SK-N-SH treated with all-trans-retinoic acid at 6 μM for 48 hours (cell line): Measurements from ENCODE around the gene AP3D1.

ENCODE experiments used
- BACH2 ChIP-seq: fragments of 250-450 bp; sonication (Bioruptor Pico); IDR thresholded peaks from 2 replicates; pipeline ENCODE4 v1.9.0; 2021; ENCODE audit warnings: mild to moderate bottlenecking, borderline replicate concordance
- ESRRG ChIP-seq: fragments of 250-450 bp; sonication (Bioruptor Pico); IDR thresholded peaks from 2 replicates; pipeline ENCODE4 v1.6.1; 2021; ENCODE audit warnings: mild to moderate bottlenecking
- ISL1 ChIP-seq: fragments of 250-450 bp; sonication (Bioruptor Pico); IDR thresholded peaks from 2 replicates; pipeline ENCODE4 v2.1.2; 2022; ENCODE audit warnings: mild to moderate bottlenecking, moderate library complexity
- PPARA ChIP-seq: fragments of 250-450 bp; sonication (Bioruptor Pico); IDR thresholded peaks from 2 replicates; pipeline ENCODE4 v1.5.0; 2020; ENCODE audit warnings: mild to moderate bottlenecking, borderline replicate concordance
- RARB ChIP-seq: fragments of 250-450 bp; sonication (Bioruptor Pico); IDR thresholded peaks from 2 replicates; pipeline ENCODE4 v1.8.0; 2021; ENCODE audit warnings: mild to moderate bottlenecking, moderate library complexity
- SNAI2 ChIP-seq: fragments of 250-450 bp; sonication (Bioruptor Pico); IDR thresholded peaks from 2 replicates; pipeline ENCODE4 v1.5.0; 2020; ENCODE audit warnings: mild to moderate bottlenecking, moderate library complexity
- TCF4 ChIP-seq: fragments of 250-450 bp; sonication (Bioruptor Pico); IDR thresholded peaks from 2 replicates; pipeline ENCODE4 v1.8.0; 2021; ENCODE audit warnings: mild to moderate bottlenecking, moderate library complexity, borderline replicate concordance
- TOX ChIP-seq: fragments of 250-450 bp; sonication (Bioruptor Pico); IDR thresholded peaks from 2 replicates; pipeline ENCODE4 v1.8.0; 2021; ENCODE audit warnings: mild to moderate bottlenecking, moderate library complexity, borderline replicate concordance
- ZFP3 ChIP-seq: fragments of 250-450 bp; sonication (Bioruptor Pico); IDR thresholded peaks from 2 replicates; pipeline ENCODE4 v1.5.0; 2020; ENCODE audit warnings: mild to moderate bottlenecking, moderate library complexity
- TF ChIP-seq, protein P1 (sequence below): fragments of 250-450 bp; sonication (Bioruptor Pico); IDR thresholded peaks from 2 replicates; pipeline ENCODE4 v1.8.0; 2020; ENCODE audit warnings: mild to moderate bottlenecking, moderate library complexity, borderline replicate concordance
- TF ChIP-seq, protein P2 (sequence below): fragments of 250-450 bp; sonication (Bioruptor Pico); IDR thresholded peaks from 2 replicates; pipeline ENCODE4 v1.5.1; 2020; ENCODE audit warnings: low read depth, mild to moderate bottlenecking, moderate library complexity

DNA sequence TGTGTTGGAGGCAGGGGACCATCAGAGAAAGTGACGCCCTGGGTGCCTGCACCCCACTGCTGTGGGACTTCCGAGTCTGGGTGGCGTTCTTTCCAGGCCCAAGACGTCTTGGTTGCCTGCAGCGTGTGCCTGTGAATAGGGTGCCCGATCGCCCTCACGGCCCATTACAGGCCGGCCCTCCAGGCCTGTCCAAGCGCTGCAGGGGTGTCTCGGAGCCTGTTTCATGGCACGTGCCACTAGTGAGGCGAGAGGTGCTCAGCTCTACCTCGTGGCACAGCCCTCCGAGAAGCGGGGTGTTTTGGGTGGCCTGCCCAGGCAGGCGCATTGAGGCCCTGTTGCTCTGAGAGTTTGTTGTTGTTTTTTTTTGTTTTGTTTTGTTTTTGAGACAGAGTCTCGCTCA is 42.4 kb upstream of the AP3D1 start:
- TF ChIP-seq PPARA (CRISPR knock-in tag) (no peak), ESRRG (no peak), TOX (CRISPR knock-in tag) (no peak), RARB (CRISPR knock-in tag) (no peak), SNAI2 (CRISPR knock-in tag) (no peak), ISL1 (CRISPR knock-in tag) (no peak), TCF4 (CRISPR knock-in tag) (no peak), ZFP3 (CRISPR knock-in tag) (no peak), BACH2 (CRISPR knock-in tag) (no peak)
- TF ChIP-seq, protein P1, sequence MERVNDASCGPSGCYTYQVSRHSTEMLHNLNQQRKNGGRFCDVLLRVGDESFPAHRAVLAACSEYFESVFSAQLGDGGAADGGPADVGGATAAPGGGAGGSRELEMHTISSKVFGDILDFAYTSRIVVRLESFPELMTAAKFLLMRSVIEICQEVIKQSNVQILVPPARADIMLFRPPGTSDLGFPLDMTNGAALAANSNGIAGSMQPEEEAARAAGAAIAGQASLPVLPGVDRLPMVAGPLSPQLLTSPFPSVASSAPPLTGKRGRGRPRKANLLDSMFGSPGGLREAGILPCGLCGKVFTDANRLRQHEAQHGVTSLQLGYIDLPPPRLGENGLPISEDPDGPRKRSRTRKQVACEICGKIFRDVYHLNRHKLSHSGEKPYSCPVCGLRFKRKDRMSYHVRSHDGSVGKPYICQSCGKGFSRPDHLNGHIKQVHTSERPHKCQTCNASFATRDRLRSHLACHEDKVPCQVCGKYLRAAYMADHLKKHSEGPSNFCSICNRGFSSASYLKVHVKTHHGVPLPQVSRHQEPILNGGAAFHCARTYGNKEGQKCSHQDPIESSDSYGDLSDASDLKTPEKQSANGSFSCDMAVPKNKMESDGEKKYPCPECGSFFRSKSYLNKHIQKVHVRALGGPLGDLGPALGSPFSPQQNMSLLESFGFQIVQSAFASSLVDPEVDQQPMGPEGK (CRISPR knock-in tag) = no peak
- TF ChIP-seq, protein P2, sequence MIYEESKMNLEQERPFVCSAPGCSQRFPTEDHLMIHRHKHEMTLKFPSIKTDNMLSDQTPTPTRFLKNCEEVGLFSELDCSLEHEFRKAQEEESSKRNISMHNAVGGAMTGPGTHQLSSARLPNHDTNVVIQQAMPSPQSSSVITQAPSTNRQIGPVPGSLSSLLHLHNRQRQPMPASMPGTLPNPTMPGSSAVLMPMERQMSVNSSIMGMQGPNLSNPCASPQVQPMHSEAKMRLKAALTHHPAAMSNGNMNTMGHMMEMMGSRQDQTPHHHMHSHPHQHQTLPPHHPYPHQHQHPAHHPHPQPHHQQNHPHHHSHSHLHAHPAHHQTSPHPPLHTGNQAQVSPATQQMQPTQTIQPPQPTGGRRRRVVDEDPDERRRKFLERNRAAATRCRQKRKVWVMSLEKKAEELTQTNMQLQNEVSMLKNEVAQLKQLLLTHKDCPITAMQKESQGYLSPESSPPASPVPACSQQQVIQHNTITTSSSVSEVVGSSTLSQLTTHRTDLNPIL (CRISPR knock-in tag) = no peak
